GM12878 (cell line): ENCODE measurements around the gene PRUNE2. TPM values are rescaled to one million over a fixed set of nuclear protein-coding genes. Genes with fewer than 3 reads are reported as not detected.

Source experiments
- ATAC-seq: fragments of 200-7000 bp; cut with Tn5 transposase; 3 replicates; pipeline ENCODE4 v1.9.1; 2020; ENCODE audit warnings: mild to moderate bottlenecking, moderate library complexity
- BruUV-seq: library from RNA; stranded (reverse); fragments of 400-500 nt; replicated peaks from 2 replicates; lab custom pipeline; 2021; lab: Mats Ljungman, UMichigan
- CTCF ChIA-PET: fragments of 300-600 bp; sonication (Branson Sonifier 250); formaldehyde crosslinking; extraction: SDS; loops from one replicate; lab custom pipeline; 2021; ENCODE audit warnings: inconsistent platforms; lab: Yijun Ruan, JAX
- POLR2A ChIA-PET: fragments of 350-600 bp; formaldehyde crosslinking; extraction: SDS; loops from one replicate; lab custom pipeline; 2021; ENCODE audit warnings: inconsistent platforms; lab: Charles Lee
- RAD21 ChIA-PET: fragments of 300-600 bp; sonication (Branson Sonifier 250); formaldehyde crosslinking; loops from one replicate; lab custom pipeline; 2023; ENCODE audit warnings: antibody characterized with exemption; ENCODE audit not compliant: unreplicated experiment; lab: Charles Lee
- SMC1A ChIA-PET: fragments of 300-600 bp; sonication (Branson Sonifier 250); formaldehyde crosslinking; loops from one replicate; lab custom pipeline; 2023; ENCODE audit not compliant: unreplicated experiment, uncharacterized antibody; lab: Charles Lee
- DNase-seq: peaks from one replicate; pipeline ENCODE4 v3.0.0-alpha.2; 2011; ENCODE audit warnings: low read depth, low spot score
- FAIRE-seq: peaks from 3 replicates; lab custom pipeline; 2011; peaks lifted over from hg19 to GRCh38; lab: Jason Lieb, UNC
- H2AFZ ChIP-seq: 2 replicates; pipeline ENCODE4 v1.6.0; 2011; ENCODE audit warnings: low read depth, low read length, control low read depth; ENCODE audit not compliant: control insufficient read depth
- H3K27ac ChIP-seq: 2 replicates; pipeline ENCODE4 v1.5.1; 2011; ENCODE audit warnings: control low read depth; ENCODE audit not compliant: control insufficient read depth, insufficient read depth
- H3K27me3 ChIP-seq, 2 experiments: replicated peaks in 1 of 2; 2 replicates each; pipeline versions ENCODE4 v1.6.0 to v1.6.1; 2011; ENCODE audit warnings: low read length in 1 of 2; ENCODE audit not compliant: control insufficient read depth in 2 of 2, insufficient read depth in 2 of 2
- H3K36me3 ChIP-seq, 2 experiments: 2 replicates each; pipeline ENCODE4 v1.5.1; 2011; ENCODE audit warnings: low read length in 1 of 2; ENCODE audit not compliant: control insufficient read depth in 2 of 2, insufficient read depth in 2 of 2
- H3K4me1 ChIP-seq: 2 replicates; pipeline ENCODE4 v1.6.1; 2011; ENCODE audit warnings: mild to moderate bottlenecking, low read length, moderate library complexity, mixed read lengths; ENCODE audit not compliant: control insufficient read depth, insufficient read depth
- H3K4me2 ChIP-seq: 2 replicates; pipeline ENCODE4 v1.6.0; 2011; ENCODE audit warnings: control low read depth; ENCODE audit not compliant: control insufficient read depth, insufficient read depth
- H3K4me3 ChIP-seq: fragments of 200-600 bp; sonication (generic); 2 replicates; pipeline ENCODE4 v1.5.1; 2016
- H3K79me2 ChIP-seq: 2 replicates; pipeline ENCODE4 v1.6.0; 2011; ENCODE audit warnings: low read length; ENCODE audit not compliant: control insufficient read depth, insufficient read depth
- H3K9ac ChIP-seq: 2 replicates; pipeline ENCODE4 v1.8.0; 2011; ENCODE audit warnings: low read length, control low read depth, mixed read lengths; ENCODE audit not compliant: control insufficient read depth, insufficient read depth
- H3K9me3 ChIP-seq: replicated peaks from 3 replicates; pipeline ENCODE4 v1.5.1; 2011; ENCODE audit warnings: mild to moderate bottlenecking, low read length; ENCODE audit not compliant: control insufficient read depth, insufficient read depth
- H4K20me1 ChIP-seq: 2 replicates; pipeline ENCODE4 v1.6.0; 2011; ENCODE audit not compliant: control insufficient read depth, insufficient read depth
- CUX1 ChIP-seq: IDR thresholded peaks from 2 replicates; pipeline ENCODE4 v1.6.1; 2012; ENCODE audit warnings: improper control_type of control experiment, low read depth, low read length; ENCODE audit not compliant: insufficient replicate concordance
- IRF4 ChIP-seq: IDR thresholded peaks from 2 replicates; pipeline ENCODE4 v1.6.1; 2011; ENCODE audit warnings: low read depth, low read length
- NR2C2 ChIP-seq: IDR thresholded peaks from 2 replicates; pipeline ENCODE4 v1.6.1; 2011; ENCODE audit warnings: borderline replicate concordance, low read depth; ENCODE audit not compliant: control insufficient read depth, insufficient read length
- PKNOX1 ChIP-seq: fragments of 450-650 bp; IDR thresholded peaks from 2 replicates; pipeline ENCODE4 v1.6.1; 2016; ENCODE audit warnings: mild to moderate bottlenecking
- POLR2A ChIP-seq: IDR thresholded peaks from 2 replicates; pipeline ENCODE4 v1.6.1; 2011; ENCODE audit warnings: low read depth, mild to moderate bottlenecking, low read length
- POLR2AphosphoS5 ChIP-seq: IDR thresholded peaks from 2 replicates; pipeline ENCODE4 v1.6.1; 2011; ENCODE audit warnings: mild to moderate bottlenecking, low read length, inconsistent platforms
- SMARCA5 ChIP-seq: fragments of 450-650 bp; IDR thresholded peaks from 2 replicates; pipeline ENCODE4 v1.6.1; 2017; ENCODE audit warnings: mild to moderate bottlenecking
- WGBS: methylation state at CpG from one replicate; pipeline ENCODE4 v1.1.6; 2016; ENCODE audit warnings: low lambda C conversion rate; ENCODE audit not compliant: insufficient replicate concordance, insufficient coverage; ENCODE audit errors: missing lambda C conversion rate; 5-methylcytosine and 5-hydroxymethylcytosine counted together
- in situ Hi-C: fragments of 300-500 bp; cut with MboI; formaldehyde crosslinking; loops from 9 replicates; pipeline ENCODE4 v1.14.3; 2018; ENCODE audit warnings: mixed read lengths
- intact Hi-C: fragments of 100-400 bp; cut with micrococcal nuclease; formaldehyde crosslinking; loops from one replicate; pipeline ENCODE4 v1.14.2; 2022; ENCODE audit not compliant: unreplicated experiment
- polyA plus RNA-seq, 11 experiments: library from polyadenylated mRNA; depleted of rRNA in 4 of 11; unstranded in 6 of 11; stranded (reverse) in 5 of 11; fragments of >200 nt; fragmentation: Nextera tagmentation in 4 of 11; fragmentation: Illumina TruSeq in 1 of 11; extraction: Ambion mirVana in 4 of 11; extraction: Trizol in 1 of 11; gene quantifications; 1 replicate in 1 of 11; 2 replicates in 10 of 11; pipeline versions ENCODE4 v1.2.1 to v1.2.3, GENCODE V29; 2011 to 2016; ENCODE audit warnings: inconsistent platforms in 2 of 11, missing spikeins in 2 of 11, low read depth in 1 of 11
- total RNA-seq, 4 experiments: library from RNA; depleted of rRNA in 3 of 4; stranded (reverse); fragments of >200 nt in 3 of 4; fragmentation: Illumina TruSeq in 1 of 4; extraction: Trizol in 1 of 4; gene quantifications; 2 replicates each; pipeline versions ENCODE4 v1.2.1 to v1.2.3, GENCODE V29; 2013 to 2021

The PRUNE2 gene
- total and polyA plus RNA-seq, 10 of the 15 experiments (the other 5 are each of a cell fraction or from before 2014, with no cell fraction given): 0.07 to 0.63 (median 0.25) TPM

GRCh38 chr9:76820431-76820830, 85.5 kb downstream of the PRUNE2 start:
- SMC1A ChIA-PET: no interaction called here
- TF ChIP-seq POLR2A: no peak
- no peak for TF ChIP-seq POLR2AphosphoS5
- no peak for TF ChIP-seq CUX1
- no peak for TF ChIP-seq NR2C2
- no peak for TF ChIP-seq SMARCA5
- no peak for TF ChIP-seq PKNOX1
- TF ChIP-seq IRF4: no peak
- no peak for FAIRE-seq
- no peaks in the 10 kb centered on the region for H3K9me3 ChIP-seq
- H3K9ac ChIP-seq: no peak overlapping the region
- H3K27ac ChIP-seq: no peak overlapping the region
- no peak for DNase-seq
- CTCF ChIA-PET: no interaction called here
- no peaks in the 10 kb centered on the region for H3K36me3 ChIP-seq
- H3K4me3 ChIP-seq: no peak overlapping the region
- no TSS peak for BruUV-seq
- POLR2A ChIA-PET: no interaction called here
- H3K79me2 ChIP-seq: no peaks in the 10 kb centered on the region
- no peak overlapping the region for H2AFZ ChIP-seq
- WGBS: 19% methylated on average over 6 of the region's 6 CpGs
- no peaks in the 10 kb centered on the region for H3K27me3 ChIP-seq
- no peaks in the 10 kb centered on the region for H3K4me1 ChIP-seq
- in situ Hi-C loops (loop anchor here (25.0 kb wide), 1 partner anchor 342 kb away; no protein-coding TSS in a partner anchor), intact Hi-C loops (no loop called here)
- H4K20me1 ChIP-seq: no peaks in the 10 kb centered on the region
- no peak overlapping the region for H3K4me2 ChIP-seq
- RAD21 ChIA-PET: no interaction called here
- ATAC-seq: no peak
